Panc1 (cell line): ENCODE measurements around the gene ABCG1.

Source experiments
- POLR2AphosphoS5 ChIP-seq: IDR thresholded peaks from 2 replicates; pipeline ENCODE4 v1.6.1; 2012; ENCODE audit warnings: mild to moderate bottlenecking, low read depth, low read length, moderate library complexity
- REST ChIP-seq, 2 experiments: IDR thresholded peaks; 2 replicates each; pipeline ENCODE4 v1.6.1; 2011 to 2012; ENCODE audit warnings: low read depth in 2 of 2, control low read depth in 1 of 2, low read length in 1 of 2, mild to moderate bottlenecking in 1 of 2, moderate library complexity in 1 of 2; ENCODE audit not compliant: insufficient read depth in 1 of 2
- SIN3A ChIP-seq: IDR thresholded peaks from 2 replicates; pipeline ENCODE4 v1.6.1; 2012; ENCODE audit warnings: low read depth, mild to moderate bottlenecking, low read length, moderate library complexity, borderline replicate concordance; ENCODE audit not compliant: insufficient read depth
- TCF7L2 ChIP-seq: IDR thresholded peaks from 2 replicates; pipeline ENCODE4 v1.6.1; 2011; ENCODE audit warnings: mild to moderate bottlenecking, low read depth, low read length, inconsistent platforms
- TF ChIP-seq, protein P1 (sequence below): fragments of 450-650 bp; IDR thresholded peaks from 2 replicates; pipeline ENCODE4 v1.5.1; 2017; ENCODE audit warnings: mild to moderate bottlenecking

DNA sequence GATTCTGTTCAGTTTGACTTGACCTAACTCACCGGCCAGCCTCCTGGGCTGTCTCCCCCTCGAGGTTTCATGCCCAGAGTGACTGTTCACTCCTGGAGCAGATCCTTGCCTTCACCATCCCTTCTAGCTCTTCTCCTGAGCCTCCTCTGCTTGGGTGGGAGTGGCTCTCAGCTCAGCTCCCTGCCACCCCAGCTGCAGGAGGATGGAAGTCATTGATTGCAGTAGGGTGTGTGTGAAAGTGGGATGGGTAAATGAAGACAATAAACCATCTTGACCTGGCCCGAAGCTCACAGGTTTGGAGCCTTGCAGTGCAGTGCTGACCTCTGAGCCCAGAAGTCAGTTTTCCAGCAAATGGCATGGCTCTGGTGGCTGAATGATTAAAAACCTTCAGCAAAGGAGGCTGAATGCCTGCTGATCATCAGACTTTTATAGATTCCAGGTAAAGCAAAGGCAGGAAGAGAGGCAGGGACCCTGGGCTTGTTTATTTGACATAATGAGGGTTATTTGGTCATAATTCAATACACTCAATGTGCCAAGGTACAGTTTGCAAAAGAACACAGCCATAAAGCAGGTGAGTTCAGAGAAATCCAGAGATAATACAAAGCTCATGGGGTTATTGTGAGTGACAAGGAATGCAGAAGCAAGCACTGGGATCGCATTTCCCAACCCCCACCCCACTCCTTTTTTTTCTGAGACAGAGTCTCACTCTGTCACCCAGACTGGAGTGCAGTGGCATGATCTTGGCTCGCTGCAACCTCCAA, 113.8 kb downstream of the ABCG1 start:
- TF ChIP-seq POLR2AphosphoS5 = no peak
- TF ChIP-seq, protein P1, sequence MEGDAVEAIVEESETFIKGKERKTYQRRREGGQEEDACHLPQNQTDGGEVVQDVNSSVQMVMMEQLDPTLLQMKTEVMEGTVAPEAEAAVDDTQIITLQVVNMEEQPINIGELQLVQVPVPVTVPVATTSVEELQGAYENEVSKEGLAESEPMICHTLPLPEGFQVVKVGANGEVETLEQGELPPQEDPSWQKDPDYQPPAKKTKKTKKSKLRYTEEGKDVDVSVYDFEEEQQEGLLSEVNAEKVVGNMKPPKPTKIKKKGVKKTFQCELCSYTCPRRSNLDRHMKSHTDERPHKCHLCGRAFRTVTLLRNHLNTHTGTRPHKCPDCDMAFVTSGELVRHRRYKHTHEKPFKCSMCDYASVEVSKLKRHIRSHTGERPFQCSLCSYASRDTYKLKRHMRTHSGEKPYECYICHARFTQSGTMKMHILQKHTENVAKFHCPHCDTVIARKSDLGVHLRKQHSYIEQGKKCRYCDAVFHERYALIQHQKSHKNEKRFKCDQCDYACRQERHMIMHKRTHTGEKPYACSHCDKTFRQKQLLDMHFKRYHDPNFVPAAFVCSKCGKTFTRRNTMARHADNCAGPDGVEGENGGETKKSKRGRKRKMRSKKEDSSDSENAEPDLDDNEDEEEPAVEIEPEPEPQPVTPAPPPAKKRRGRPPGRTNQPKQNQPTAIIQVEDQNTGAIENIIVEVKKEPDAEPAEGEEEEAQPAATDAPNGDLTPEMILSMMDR = no peak
- TF ChIP-seq TCF7L2 = no peak
- no peak for TF ChIP-seq REST (IDR thresholded peaks at IDR 0.05; ENCODE audit: insufficient read depth in 1 of 2, low read depth in 2 of 2, low read length in 1 of 2)
- TF ChIP-seq SIN3A = no peak
